HG03159 (cell line): ENCODE data around the gene SP2.

Experiments
- ATAC-seq: cut with Tn5 transposase; IDR thresholded peaks from one replicate; pipeline ENCODE4 v1.9.1; 2021; ENCODE audit warnings: mild to moderate bottlenecking, moderate library complexity; ENCODE audit not compliant: unreplicated experiment

Gene SP2

GRCh38 chr17:47969930-47970724 lies 74.1 kb downstream of the SP2 start:
- ATAC-seq, result no peak

- peak; percentile 95 for ATAC-seq
Observed at GRCh38 chr17:47970725-47971499, 74.9 kb downstream of the SP2 start, which contains the start of gene CDK5RAP3. Gene CDK5RAP3, plus strand, starts transcription at chr17:47971113. Its CDS starts 34 bp downstream, at chr17:47971147.

- no peak for ATAC-seq
Observed at GRCh38 chr17:47973541-47973940, 77.5 kb downstream of the SP2 start.

GRCh38 chr17:47975189-47975822 lies 79.3 kb downstream of the SP2 start:
- no peak for ATAC-seq

- no peak for ATAC-seq
Observed at GRCh38 chr17:47975823-47976205, 79.8 kb downstream of the SP2 start.

GRCh38 chr17:47978324-47978723 lies 82.3 kb downstream of the SP2 start:
- ATAC-seq, result no peak
